ENCODE data around the gene NXNL1.

The NXNL1 gene

GRCh38 chr19:17454576-17455071 lies 6.1 kb downstream of the NXNL1 start:
- DNase-seq: no peak

DNA sequence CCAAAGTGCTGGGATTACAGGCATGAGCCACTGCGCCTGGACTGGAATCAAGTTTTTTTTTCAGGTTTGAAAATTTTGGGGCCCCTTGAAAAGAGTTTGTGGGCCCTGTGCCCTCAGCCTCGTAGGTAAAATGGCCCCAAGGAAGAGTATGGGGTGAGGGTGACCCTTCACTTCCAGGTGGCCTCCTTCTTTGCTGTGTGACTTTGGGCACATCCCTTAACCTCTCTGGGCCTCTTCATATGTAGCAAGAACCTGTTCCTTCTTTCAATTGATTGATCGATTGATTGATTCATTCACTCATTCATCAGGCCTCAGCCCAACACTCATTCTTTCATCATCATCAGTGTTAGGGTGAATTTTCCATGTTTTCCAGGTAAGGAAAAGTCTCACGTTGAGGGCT lies 8.9 kb downstream of the NXNL1 start:
- no peak for DNase-seq

GRCh38 chr19:17450264-17451075 lies 10.3 kb downstream of the NXNL1 start:
- peak; percentile 62 for DNase-seq

GRCh38 chr19:17448131-17448967 lies 12.4 kb downstream of the NXNL1 start, which contains the start of gene TMEM221:
TMEM221 (minus strand) TSS chr19:17448668; CDS start chr19:17448462, 206 bp downstream.
- peak; percentile 48 for DNase-seq

- DNase-seq: no peak
These were observed 13.0 kb downstream of the NXNL1 start for GRCh38 chr19:17447704-17448130.

GRCh38 chr19:17445526-17446165 lies 15.1 kb downstream of the NXNL1 start:
- no peak for DNase-seq

- peak; percentile 31 for DNase-seq
These were observed 19.3 kb downstream of the NXNL1 start for GRCh38 chr19:17441241-17442021.

GRCh38 chr19:17436874-17437267 lies 23.9 kb downstream of the NXNL1 start:
- no peak for DNase-seq

DNA sequence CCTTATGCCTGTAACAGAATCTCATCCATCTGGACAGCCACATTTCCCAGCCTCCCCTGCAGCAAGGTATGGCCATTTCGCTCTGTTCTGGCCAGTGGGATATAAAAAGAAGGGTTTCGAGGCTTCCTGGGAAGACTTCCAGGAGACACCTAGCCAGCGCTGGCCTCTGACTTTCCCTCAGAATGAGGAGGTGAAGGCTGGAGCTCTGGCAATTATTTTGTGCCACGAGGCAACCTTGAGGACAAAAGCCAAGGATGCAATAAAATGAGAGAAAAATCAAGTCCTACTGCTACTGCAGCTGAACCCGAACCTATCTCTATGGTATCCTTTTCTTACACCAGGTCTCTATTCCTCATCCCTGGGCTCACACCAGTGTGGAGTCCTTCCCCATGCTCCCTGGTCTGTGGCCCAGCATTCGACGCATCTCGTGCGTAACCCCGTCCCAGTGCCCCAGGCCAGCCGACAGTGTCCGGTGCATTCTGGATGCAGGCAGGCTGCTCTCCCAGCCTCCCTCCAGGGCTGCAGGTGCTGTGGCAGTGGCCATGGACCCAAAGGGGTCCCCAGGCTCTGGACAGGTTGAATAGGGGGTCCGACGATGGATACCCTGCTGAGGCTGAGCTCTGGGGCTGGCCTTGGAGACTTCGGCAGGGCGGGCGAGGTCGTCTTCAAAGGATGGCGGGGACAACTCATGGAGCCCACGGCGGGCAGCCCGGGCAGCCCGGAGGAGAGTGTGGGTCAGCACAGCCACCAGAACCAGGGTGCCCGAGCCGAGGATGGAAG lies 24.4 kb downstream of the NXNL1 start:
- no peak for DNase-seq

DNA sequence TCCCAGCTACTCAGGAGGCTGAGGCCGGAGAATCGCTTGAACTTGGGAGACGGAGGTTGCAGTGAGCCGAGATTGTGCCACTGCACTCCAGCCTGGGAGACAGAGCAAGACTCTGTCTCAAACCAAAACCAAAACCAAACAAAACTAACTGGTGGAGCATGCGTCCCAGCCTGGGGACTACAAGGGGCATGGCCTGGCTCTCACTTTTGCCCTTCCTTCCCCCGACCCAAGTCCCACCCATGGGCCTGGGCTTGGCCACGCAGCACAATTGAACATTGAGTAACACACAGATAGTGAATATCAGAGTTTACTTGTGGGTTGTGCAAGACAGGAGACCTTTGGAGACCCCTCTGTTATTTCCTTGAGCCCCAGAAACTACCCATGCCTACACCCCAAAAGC lies 25.5 kb downstream of the NXNL1 start:
- DNase-seq: no peak

- no peak for DNase-seq
These were observed 29.3 kb downstream of the NXNL1 start for GRCh38 chr19:17431417-17431816.

GRCh38 chr19:17429641-17430113 lies 31.0 kb downstream of the NXNL1 start:
- no peak for DNase-seq

DNA sequence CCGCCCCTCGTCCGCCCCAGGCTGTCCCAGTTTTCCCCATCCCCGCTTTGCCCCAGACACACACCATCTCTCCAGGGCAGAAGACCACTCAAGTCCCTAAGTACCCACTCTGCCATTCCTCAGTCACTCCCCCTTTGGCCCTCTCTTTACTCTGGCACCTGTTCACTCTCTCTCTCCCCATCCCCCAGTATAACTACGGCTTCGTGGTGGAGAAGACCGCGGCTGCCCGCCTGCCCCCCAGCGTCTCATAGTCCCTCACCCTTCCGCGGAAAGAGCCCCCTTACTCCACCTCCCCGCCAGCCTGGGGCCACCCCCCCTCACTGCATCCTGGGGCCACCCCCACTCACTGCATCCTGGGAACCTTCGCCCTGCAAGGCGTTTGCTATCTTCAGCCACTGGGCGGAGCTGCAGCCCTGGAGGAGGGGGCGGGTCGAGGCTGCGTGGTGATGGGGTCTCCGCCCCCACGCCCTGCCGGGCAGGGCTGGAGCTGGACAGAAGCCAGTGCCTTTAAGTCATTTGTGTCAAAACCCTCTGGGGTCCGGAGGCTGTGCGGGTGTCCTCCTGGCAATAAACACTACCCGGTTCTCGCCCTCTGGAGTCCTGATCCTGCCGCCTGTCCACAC lies 35.9 kb downstream of the NXNL1 start:
- DNase-seq: peak; percentile 30

DNA sequence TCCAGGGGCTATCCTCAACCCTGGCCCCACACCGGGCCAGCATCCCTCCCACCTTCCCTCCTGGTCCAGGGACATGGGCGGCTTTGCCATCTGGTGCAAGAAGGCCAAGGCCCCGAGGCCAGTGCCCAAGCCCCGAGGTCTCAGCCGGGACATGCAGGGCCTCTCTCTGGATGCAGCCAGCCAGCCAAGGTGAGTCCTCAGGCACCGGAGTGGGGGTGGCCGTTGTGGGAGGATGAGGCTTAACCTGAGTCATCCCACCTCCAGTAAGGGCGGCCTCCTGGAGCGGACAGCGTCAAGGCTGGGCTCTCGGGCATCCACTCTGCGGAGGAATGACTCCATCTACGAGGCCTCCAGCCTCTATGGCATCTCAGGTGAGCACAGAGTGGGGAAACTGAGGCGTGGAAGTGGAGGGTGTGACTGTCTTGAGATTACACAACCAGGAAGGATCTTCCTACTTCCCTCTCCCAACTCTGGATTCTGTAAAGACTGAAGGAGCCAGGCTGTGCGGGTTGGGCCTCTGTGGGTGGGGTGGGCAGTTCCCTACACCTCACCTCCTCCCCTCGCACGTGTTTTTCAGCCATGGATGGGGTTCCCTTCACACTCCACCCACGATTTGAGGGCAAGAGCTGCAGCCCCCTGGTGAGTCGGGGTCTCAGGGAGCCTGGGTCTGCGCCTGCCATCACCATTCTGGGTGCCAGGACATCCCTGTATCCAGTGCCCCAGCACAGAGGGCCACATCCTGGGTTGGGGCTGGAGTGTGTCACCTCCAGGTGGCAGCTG lies 37.1 kb downstream of the NXNL1 start:
- no peak for DNase-seq

GRCh38 chr19:17421942-17422341 lies 38.8 kb downstream of the NXNL1 start:
- DNase-seq: no peak

DNA sequence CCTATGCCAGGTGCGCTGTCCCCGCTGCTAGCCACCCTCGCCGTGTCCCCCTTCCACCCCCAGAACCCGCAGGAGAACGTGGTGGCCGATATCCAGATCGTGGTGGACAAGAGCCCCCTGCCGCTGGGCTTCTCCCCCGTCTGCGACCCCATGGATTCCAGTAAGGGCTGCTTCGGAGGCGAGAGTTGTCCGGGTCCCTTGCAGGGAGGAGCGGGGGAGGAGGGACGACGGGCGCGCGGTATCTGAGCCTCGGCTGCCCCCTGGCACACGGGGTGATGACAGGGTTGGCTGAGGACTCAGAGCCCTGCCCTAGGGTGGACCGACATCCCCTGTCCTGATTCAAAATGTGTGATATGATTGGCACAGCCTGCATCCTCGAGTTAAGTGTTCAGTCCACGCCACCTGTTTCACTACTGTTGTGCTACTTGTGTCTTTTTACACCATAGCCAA lies 40.2 kb downstream of the NXNL1 start:
- DNase-seq: peak; percentile 17

DNA sequence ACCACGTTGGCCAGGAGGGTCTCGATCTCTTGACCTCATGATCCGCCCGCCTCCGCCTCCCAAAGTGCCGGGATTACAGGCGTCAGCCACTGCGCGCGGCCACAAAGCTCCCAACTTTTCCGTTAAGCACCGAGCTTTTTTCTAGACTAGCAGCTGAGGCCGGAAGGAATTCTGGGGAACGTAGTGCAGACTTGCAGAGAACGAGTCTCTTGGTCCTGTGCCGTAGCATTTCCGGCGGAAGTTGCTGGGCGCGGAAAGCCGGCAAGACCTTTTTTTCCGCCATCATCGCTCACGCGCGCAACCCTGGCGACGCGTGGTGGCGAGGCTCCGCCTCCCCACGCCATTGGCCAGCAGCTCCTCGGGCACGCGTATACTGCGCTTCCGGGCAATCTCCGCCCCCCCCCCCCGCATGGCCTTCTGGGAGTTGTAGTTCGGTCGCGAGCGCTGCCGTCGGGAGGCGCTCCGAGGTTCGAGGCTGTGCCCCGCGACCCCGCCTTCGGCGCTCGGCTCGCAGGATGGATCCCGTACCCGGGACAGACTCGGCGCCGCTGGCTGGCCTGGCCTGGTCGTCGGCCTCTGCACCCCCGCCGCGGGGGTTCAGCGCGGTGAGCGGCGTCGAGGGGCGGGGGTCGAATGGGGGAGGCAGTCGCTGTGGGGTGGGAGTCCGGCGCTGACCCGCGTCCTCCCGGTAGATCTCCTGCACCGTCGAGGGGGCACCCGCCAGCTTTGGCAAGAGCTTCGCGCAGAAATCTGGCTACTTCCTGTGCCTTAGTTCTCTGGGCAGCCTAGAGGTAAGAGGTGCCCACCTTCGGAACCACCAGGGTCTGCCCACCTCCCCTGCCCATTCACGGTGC lies 40.9 kb downstream of the NXNL1 start, which contains the start of gene MVB12A:
MVB12A (plus strand) TSS at position 427 of the 854 bp plus-strand sequence; CDS start at position 516, 89 bp downstream.
- DNase-seq: peak; percentile 96

- DNase-seq: no peak
These were observed 41.5 kb downstream of the NXNL1 start for GRCh38 chr19:17419154-17419620.

DNA sequence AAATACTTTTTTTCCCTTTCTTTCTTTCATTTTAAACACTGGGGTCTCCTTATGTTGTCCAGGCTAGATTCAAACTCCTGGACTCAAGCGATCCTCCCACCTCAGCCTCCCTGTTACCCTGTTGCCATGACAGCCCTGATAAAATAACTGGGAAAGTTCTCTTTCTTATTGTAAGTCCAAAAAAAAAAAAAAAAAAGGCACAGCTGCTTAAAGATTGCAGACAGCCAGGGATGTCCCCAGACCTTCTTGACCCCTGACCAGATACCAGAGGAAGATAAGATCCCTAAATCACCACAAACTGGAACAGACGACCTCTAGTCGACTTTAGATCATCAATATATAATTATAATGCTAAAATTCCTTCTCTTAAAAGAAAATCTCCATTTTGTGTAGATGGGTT lies 42.0 kb downstream of the NXNL1 start:
- DNase-seq: no peak
